ENCODE results near the gene BCL11B.

Gene BCL11B

GRCh38 chr14:99137001-99137700, 134.8 kb downstream of the BCL11B start:
- no peak for DNase-seq (ENCODE audit: low read depth in 2 of 2)

DNA sequence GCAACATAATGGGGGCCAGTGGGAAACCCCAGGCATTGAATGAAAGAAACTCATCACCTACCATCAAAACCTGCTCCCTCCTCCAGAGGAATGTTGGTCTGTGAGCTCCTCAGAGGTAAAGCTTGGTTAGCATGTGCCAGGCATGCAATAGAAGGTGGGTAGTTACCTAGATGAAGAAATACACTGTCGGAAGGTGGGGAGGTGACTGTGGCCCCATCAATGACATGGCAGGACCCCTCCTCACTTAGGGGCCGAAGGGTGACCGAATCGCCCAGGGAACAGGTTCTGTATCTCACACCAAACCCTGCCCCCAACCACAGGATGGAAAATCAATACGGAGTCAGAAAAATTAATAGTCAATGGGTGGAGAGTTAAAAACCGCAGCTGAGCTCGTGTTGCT, 135.6 kb downstream of the BCL11B start:
- DNase-seq (ENCODE audit: low read depth in 2 of 2) = no peak

GRCh38 chr14:99136047-99136400, 136.0 kb downstream of the BCL11B start:
- DNase-seq (ENCODE audit: low read depth in 2 of 2) = no peak

DNA sequence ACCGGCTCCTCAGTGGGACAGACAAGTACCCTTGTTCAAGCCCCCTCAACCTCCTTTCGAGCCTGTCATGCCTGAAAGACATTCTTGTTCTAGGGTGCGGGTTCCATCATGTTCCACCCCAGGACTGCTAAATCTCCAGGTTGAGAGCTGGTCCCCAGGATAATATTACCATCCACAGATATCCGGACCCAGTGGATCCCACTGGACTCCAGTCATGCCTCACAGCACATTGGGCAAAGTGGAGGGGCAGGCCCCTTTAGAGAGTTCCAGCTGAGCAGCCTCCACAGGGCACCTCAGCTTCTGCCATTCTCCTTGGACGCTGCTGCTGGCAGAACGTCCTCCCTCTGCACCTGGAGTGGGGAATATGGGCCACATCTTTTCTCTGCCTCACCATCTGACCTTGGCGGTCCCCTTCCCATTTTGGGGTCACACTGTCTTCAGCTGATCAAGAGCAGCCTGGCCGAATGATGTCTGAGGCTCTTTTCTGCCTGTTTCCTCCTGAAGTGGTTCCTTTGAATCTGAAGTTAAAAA, 137.4 kb downstream of the BCL11B start:
- DNase-seq (ENCODE audit: low read depth in 2 of 2) = no peak

DNA sequence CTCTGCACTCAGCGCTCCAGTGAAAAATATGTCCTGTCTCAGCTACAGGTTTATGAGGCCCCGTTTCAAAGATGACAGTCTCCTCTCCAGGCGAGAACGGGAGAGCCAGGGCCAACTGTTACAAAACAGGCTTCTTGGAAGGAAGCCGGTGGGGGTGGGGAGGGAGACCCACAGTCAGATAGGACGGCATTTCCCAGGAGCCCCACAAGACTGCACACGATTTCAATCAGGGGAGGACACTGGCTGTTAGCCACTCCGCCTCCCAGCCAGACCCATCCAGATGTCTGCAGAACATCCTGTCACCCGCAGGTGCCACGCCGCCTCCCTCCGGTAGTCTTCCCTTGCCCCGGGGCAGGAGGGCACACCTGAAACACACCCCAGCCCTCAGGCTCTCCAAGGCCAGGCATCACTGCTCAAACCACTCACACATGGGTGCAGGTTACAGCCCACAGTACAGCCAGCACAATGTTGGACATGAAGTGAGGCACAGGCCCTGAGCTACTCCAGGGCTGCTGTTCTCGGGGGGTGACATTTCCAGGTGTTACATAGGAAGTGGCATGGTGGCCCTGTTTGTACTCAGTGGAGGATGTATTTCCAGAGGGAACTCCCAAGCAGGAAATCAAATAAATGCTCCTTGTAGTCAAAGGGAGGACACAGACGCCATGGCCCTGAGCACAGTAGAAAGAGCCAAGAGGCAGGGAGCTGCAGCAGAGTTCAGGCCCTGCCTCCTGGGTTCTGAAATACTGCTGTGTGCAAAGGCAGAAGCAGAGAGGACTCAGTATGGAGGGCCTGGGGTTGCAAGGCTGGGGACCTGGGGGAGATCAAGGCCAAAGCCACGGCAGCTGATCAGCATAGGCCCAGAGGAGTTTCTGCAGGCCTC, 138.1 kb downstream of the BCL11B start:
- no peak for DNase-seq (ENCODE audit: low read depth in 2 of 2)

- no peak for DNase-seq (ENCODE audit: low read depth in 2 of 2)
Observed at GRCh38 chr14:99132821-99133635, 139.0 kb downstream of the BCL11B start.

DNA sequence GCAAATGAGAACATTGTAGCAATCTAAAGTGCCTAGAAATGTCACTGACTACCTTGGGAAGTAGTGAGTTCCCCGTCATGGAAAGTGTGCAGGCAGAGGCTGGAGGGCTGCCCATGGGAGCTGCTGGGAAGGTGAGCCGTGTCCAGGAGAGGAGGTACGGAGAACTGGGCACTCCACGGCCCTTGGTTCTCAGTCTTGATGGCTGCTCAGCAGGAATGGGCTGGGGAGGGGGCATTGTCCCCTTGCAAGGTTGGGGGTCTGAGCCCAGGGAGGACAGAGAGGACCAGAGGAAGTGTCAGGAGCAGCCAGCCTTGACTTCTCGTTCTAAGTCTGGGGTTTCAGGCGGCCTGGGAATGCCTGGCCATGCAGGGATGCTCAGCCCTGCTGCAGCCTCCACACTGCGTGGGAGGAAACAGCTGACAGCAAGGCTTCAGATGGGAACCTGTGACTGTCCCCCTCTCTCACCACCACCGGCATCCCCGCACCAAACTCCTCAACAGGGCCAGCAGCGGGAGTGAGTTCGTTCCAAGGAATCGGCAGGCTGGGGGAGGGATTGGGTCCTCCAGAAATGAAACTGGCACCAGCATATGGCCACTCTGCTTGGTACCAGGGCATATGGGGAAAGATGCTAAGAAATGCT, 140.2 kb downstream of the BCL11B start:
- no peak for DNase-seq (ENCODE audit: low read depth in 2 of 2)

DNA sequence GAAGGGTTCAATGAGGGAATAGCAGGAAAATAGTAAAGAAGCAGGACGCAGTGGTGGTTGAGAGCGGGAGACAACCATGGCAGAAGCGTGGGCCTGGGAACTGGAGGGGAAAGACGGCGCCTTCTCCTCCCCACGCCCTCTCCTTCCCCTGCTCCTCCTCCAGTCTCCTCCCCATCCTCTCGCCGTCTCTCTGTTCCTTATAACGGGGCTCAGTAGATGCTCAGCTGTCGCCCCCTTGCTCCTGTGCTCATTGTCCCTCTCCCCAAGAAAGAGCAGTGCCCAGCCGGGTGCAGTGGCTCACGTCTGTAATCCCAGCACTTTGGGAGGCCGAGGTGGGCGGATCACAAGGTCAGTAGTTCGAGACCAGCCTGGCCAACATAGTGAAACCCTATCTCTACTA, 142.0 kb downstream of the BCL11B start:
- DNase-seq (ENCODE audit: low read depth in 2 of 2) = no peak

DNA sequence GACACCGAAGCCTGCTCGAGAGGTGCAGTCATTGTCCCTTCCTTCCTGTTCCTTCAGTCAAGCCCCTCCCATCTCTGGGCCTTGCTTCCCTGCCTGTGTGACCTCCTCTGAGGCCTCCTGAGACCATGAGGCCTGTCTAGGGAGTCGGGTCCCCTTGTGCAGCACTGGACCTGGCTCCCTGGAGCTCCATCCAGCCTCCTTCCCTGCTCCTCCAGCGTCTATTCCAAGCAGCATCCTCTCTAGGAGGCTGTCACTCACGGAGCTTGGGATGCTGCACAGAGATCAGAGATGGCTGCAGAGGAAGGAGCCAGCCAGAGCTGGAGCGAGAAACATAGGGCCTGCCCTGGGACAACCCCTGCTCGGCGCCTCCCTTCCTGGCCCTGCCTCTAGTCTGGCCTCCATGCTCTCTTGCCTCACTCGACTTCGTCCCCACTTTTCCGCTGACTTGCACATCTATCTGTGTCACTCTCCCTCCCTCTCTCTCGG, 142.7 kb downstream of the BCL11B start:
- no peak for DNase-seq (ENCODE audit: low read depth in 2 of 2)

DNA sequence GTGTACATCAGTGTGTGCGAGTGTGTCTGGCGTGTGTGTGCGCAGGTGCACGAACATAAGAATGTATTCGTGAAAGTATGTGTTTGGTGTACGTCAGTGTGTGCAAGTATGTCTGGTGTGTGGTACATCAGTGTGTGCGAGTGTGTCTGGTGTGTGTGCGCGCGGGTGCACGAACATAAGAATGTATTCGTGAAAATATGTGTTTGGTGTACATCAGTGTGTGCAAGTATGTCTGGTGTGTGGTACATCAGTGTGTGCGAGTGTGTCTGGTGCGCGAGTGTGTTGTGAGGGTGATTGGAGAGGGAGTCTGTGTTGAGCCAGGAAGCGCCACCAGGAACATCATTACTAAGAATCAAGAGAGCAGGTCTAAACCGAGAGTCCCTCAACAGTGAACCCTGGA, 143.8 kb downstream of the BCL11B start:
- no peak for DNase-seq (ENCODE audit: low read depth in 2 of 2)

GRCh38 chr14:99127651-99128167, 144.3 kb downstream of the BCL11B start:
- DNase-seq (ENCODE audit: low read depth in 2 of 2) = no peak

DNA sequence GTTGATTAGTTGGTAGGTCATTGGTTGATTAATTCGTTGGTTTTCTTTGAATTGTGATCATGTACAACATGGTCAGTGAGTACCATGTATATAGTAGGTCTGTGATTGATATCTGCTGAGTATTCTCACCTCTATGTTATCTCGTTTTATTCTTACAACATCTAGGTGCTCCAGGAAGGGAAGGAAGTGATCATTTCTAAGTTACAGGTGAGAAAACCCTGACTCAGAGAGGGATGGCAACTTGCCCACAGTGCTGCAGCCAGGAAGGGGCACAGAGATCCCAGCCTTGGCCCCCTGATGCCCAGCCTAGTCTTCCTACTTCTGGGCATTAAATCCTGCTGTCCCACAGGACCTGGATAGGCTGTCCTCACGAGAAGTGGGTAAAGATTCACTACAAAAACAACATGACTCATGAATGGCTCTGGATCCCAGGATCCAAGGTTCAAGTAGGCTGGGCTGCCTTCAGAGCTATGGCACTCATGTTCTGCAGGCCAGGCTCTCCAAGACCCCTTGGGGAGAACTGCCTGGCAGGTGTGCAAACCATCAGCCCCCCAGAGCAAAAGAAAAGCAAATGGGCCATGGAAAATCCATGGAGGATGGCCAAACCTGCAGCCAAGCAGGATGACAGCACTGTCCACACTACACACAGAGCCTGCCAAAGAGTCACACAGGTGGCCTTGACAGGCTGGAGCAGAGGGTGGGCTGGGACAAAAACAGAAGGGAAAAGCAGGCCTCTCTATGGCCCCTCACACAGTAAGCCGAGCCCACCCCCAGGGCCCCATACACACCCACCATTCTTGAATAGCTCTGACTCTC, 146.2 kb downstream of the BCL11B start:
- no peak for DNase-seq (ENCODE audit: low read depth in 2 of 2)

DNA sequence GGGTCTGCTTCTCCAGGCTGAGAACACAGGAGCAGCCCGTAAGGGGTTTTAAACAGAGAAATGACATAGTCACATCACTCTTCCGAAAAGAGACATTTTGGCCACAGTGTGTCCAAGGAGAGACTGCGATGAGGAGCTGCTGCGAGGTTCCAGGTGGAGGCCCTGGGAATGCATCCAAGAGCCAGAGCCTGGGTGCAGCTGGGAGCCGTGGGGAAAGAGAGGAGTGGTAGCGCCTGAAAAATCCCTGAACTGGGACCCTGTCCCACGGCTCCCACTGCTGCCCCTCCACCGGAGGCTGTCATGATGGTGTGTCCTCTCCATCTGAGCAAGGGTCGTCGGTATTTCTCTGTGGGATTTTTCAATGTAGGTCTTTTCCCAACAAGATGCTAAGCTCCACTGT, 146.9 kb downstream of the BCL11B start:
- no peak for DNase-seq (ENCODE audit: low read depth in 2 of 2)

DNA sequence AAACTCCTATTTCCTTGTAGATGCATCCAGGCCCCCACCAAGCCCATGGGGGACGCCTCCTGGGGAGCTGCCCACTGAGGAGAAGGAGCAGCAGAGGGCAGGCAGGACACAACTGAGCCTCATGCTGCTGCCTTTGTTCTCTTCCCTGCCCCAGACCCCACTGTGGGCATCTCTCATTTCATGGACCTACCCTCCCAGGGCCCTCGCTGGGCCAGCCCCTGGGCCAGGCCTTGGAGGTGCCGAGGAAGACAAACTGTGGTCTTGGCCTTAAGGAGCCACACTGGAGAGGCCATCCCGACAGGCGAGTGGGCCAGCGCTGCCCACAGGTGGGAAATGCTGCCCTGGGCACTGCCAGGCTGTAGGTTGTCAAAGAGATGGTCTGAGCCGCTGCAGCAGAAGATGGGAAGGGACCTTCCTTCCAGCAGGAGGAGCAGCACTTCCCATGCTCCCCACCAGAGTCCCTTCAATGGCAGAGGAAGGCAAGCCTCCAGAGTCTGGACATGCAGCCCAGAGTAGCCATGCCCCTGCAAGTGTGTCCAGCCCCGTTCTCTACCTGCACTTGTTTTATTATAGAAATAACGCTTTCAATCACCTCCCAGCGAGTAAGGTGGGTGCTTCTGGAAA, 147.4 kb downstream of the BCL11B start:
- no peak for DNase-seq (ENCODE audit: low read depth in 2 of 2)

DNA sequence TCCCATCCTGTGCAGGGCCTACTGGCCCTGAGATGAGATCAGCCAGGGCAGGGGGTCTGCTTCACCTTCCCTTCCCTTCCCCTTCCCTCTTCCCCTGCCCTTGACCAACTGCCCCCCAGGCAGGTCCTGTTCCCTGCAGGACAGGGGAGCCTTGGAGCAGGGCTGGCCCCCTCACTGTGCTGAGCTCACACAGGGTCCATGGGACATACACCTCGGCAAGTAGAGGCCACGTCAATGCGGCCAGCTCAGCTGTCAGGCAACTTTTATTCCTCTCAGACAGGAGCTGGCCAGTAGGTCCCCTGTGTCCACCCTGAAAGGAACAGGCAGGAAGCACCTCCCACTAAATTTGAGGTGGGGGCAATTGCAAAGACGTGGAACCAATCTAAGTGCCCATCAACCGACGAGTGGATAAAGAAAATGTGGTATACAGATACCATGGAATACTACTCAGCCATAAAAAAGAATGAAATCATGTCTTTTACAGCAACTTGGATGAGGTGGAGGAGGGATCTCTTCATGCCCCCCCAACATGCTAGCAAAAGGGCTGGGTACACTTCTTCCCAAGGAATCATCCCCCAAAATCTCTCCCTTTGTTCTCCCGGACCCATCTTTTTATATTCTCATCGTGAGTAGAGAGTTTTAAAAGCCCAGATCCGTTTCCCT, 148.7 kb downstream of the BCL11B start:
- DNase-seq (ENCODE audit: low read depth in 2 of 2) = no peak

GRCh38 chr14:99122521-99123125, 149.4 kb downstream of the BCL11B start:
- no peak for DNase-seq (ENCODE audit: low read depth in 2 of 2)

- no peak for DNase-seq (ENCODE audit: low read depth in 2 of 2)
Observed at GRCh38 chr14:99121319-99121875, 150.6 kb downstream of the BCL11B start.

GRCh38 chr14:99120526-99121318, 151.3 kb downstream of the BCL11B start:
- DNase-seq (ENCODE audit: low read depth in 2 of 2) = no peak
